ENCODE measurements around the gene ZNF236.

Gene ZNF236

DNA sequence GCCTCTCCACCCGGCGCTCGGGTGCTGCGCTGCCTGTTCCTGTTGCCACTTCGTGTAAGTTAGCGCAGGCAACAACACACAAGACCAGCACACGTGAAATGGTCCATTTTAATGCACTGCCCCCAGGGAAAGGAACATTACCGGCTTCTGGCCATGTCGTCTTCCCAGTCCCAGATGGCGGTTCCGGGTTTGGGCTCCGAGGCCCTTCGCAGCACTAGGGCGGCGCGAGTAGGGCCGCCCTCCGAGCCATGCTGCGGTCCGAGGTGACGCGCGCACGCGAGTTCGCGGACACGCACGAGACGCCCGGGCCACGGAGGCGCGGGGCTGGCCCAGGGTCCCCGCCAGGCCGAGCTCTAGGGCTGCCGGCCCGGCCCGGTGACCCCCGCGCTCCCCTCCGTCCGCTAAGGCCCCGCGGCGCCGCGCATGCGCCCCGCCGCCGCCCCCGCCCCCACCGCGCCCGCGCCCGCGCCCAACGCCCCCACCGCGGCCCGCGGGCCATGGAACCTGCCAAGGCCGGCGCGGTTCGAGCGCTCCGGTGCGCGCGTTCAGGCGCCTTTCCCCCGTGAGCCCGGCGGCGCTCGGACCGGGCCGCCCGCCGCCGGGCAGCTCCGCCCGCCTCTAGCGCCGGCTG lies 367 bp upstream of the ZNF236 start:
- DNase-seq, result no peak

DNA sequence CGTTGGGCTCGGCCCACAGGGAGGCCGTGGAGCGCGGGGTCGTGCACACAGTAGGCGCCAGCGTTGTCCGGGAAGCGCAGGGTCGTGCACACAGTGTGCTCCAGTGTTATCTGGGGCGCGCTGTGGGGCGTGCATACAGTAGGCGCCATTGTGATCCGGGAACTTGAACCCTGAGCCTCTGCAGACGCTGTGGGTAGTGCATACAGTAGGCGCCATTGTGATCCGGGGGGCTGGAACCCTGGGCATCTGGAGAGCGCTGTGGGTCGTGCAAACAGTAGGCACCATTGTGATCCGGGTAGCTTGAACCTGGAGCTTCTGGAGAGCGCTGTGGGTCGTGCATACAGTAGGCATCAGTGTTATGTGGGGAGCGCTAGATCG lies 793 bp downstream of the ZNF236 start:
- DNase-seq, result no peak

GRCh38 chr18:76823587-76824011 lies 1.2 kb downstream of the ZNF236 start:
- DNase-seq, result no peak

DNA sequence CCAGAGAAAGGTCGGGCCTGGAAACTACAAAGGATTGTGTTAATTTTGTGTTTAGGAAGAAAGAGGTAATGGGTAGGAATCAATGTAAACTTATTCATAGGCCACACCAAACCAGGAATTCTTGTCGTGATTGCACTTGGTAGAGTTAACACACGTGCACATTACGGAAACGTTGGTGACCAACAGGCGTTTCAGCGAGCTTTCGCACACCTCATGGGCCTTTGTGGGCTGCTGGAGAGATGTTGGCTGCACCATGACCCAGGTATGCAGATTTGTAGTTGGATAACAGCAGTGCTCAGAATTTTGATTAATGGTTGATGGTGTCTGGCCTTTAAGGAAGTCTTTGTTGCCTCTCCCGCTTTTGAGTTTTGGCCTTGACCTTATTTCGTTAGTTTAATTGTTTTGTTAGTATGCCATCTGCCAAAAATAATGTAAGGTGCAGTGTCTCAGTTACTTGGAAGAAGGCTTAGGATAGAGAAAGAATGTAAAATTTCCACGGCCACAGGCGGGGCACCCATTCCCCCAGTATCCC lies 1.9 kb downstream of the ZNF236 start:
- DNase-seq, result no peak

- DNase-seq, result no peak
These were observed 2.4 kb downstream of the ZNF236 start for GRCh38 chr18:76824754-76825153.

DNA sequence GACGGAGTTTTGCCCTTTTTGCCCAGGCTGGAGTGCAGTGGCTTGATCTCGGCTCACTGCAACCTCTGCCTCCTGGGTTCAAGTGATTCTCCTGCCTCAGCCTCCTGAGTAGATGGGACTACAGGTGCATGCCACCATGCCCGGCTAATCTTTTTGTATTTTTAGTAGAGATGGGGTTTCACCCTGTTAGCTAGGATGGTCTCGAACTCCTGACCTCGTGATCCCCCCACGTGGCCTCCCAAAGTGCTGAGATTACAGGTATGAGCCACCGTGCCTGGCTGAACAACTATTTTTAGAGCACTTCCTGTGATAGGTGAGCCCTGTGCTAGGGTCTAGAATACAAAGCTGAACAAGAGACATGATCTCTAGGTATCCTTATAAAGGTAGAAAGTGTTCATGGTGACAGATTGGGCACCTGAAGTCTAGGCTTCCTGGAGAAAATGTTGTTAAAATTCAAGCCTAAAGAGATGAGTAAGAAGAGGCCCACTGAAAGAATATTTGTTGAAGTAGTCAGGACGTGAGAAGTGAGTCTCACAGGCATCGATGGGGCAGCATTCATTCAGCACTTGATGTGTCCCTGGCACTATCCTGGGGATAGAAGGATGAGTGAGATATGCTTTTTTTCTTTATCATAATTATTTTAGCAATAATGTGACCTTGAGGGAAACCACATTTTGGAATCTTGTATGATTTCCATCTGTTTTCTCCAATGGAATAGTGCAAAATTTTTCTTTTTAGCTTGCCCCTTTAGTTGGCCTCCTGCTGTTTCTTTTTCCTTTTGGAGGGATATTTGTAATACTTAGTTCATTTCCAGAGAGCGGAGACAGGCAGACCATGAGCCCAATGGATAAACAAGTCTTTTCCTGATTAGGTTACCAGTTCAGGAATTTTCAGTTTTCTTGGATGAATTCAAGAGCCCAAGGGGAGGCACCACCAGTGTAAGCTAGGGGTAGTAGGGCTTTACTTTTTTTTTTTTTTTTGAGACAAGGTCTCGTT lies 5.1 kb downstream of the ZNF236 start:
- DNase-seq, result no peak

DNA sequence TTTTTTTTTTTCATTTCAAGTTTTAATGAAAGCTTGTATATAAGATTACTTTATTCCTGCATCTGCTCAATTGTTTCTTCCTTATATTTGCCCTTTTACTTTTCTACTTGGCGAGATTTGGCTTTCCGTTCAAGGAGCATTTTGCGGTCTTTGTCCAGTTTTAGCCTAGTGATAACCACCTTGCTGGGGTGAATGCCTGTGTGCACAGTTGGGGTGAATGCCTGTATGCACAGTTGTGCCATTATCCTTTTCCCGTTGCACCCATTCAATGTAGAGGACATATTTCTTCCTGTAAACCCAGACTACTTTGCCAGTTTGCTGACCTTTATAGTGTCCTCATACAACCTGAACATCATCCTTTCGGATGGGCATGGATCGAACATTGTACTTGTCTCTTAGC lies 12.0 kb downstream of the ZNF236 start:
- no peak for DNase-seq

- DNase-seq, result no peak
These were observed 13.0 kb downstream of the ZNF236 start for GRCh38 chr18:76835380-76835779.

DNA sequence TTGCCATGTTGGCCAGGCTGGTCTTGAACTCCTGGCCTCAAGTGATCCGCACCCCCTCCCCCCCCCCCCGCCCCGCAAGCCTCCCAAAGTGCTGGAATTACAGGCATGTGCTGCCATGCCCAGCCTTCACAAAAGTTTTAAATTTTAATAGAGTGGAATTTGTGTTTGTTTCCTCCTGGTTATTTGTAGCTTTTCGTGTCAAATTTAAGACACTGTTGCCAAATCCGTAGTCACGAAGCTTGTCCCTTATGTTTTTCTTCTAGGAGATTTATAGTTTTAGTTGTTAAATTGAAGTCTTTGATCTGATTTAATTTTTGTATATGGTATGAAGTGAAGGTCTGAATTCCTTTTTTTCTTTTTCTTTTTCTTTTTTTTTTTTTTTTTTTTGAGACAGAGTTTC lies 14.7 kb downstream of the ZNF236 start:
- DNase-seq, result no peak

DNA sequence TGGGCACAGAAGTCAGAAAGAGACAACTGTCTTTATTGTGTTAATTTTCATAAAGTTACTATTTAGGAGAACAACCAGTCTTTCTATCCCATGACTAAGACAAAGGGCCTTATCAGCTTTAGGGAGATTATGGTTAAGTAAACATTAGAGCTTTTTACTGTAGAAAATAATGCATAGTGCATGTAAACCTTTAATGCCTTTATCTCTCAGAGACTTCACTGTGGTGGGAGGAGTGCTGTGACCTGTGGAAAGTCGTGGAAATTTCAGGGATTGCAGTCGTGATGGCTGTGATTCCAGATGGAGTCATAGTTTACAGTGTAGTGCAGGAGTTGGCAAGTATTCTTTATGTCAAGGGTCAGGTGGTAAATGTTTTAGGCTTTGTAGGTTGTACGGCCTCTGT lies 15.8 kb downstream of the ZNF236 start:
- DNase-seq, result peak; percentile 3

DNA sequence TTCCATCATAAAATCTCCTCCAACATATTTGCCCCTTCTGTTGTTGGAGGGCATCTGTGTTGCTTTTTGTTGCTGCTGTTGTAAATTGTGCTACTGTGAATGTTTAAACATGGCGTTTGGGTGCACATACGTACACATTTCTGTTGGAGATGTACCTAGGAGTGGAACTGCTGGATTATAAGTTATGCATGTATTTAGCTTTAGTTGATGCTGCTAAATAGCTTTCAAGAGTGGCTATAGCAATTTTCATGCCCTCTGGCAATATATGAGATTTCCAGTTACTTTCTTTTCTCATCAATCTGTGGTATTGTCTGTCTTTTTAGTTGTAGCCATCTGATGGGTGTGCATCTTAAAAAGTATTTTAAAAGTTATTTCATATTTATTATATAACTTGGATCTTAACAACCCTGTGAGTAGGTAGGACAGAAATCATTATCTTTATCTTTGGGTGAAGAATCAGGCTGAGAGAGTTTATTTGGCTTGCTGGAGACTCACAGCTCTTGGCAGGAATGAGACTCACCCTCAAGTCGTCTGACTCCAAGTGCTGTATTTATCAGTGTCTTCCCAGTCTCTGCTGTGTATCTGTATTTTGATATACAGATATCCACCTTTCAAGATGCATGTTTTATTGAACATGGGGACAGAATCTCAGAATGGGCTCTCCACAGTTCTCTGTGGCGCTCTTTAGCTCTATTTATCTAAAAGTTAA lies 16.9 kb downstream of the ZNF236 start:
- DNase-seq, result no peak

DNA sequence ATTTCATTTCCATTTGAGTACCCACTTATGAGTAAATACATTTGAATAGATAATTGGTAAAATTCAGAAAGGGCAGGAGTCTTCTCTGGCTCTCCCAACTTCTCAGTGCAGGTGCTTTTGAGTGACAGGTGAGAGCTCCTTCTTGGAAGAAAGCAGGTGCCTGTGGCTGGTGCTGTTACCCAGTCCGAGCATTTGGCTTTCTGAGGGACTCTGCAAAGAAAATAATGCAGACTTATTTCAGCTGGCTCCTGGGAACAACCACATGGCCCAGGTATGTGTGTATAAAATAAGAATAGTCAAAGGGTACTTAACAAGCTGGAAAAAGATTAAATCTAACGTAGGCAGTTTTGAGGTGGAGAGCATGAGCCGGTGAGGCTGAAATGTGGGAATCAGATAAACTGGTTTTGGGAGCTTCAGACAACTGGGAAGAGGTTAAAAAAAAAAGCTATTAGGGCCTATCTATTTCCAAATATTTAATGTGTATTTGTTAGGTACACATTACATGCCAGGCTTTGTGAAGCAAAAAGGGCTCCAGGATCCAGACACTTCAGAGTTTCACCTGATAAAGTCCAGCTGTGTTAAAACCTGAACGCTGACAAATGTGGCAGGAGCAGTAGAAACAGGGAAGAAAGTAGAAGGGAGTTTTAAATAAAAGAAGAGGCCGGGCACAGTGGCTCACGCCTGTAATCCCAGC lies 20.6 kb downstream of the ZNF236 start:
- DNase-seq, result no peak

GRCh38 chr18:76844144-76844543 lies 21.8 kb downstream of the ZNF236 start:
- DNase-seq, result no peak

DNA sequence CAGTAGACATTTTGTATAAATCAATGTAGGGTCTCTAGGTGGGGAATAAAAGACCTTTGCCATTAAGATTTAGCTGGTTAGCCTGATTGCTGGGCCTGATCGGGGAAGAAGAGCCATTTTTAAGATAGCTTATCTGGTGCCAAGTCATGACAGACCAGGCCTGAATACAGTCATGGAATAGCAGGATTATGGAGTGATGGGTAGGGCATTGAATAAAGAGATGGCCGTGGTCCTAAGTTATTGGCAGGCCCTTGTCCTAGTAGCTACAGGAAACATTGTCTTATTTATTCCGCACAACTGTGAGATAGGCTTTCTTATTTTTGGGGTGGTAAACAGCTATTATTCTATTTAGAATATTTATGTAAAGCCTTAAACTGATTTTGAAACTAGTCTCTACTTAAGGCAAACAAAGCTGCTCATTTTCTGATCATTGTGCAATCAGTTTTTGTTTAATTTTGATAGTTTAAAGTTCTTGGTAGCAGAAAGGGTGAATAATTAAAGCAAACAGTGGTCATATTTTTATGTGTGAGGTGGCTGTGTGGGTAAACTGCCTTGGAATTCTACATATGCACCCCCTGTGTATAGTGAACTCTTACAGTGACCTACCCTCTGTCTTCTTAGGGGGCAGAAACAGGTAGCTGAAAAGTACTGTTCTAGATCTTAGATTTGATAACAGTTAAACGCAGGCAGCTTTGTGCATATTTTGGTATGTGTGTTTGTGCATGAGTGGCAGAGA lies 22.6 kb downstream of the ZNF236 start:
- DNase-seq, result no peak

GRCh38 chr18:76846217-76846616 lies 23.9 kb downstream of the ZNF236 start:
- no peak for DNase-seq

- no peak for DNase-seq
These were observed 25.6 kb downstream of the ZNF236 start for GRCh38 chr18:76847916-76848315.

DNA sequence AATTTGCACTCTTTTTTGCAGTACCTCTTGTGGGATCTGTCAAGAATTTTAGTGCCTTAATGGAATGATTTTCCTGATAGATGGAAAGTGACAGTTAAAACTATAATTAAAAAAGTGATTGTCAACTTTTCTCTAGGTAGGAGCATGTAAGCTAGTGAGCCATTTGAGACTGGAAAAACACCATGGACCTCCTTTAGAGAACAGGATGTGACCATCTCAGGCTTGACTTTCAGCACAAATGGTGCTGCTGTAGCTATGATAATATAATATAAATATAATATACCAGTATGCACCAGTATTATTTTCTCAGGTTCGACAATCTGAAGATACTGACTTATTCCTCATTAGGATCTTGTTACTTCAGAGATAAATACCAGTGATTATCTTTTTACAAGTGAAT lies 27.8 kb downstream of the ZNF236 start:
- DNase-seq, result no peak

DNA sequence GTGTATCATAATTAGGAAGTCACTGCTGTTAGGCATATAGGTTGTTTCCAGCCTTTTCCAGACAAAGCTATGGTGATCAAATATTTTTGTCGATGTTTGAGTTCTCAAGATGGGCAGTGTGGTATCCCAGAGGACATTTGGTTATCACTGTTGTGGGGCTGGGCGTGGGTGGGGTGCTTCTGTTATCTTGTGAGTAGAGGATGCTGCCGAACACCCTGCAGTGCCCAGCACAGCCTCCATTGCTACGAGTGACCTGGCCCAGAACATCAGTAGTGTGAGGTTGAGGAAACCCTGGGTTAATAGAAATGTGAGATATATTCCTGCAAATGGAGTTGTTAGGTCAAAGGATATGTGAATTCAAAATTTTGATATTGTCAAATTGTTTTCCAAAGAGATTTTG lies 33.2 kb downstream of the ZNF236 start:
- DNase-seq, result no peak

GRCh38 chr18:76857476-76857875 lies 35.1 kb downstream of the ZNF236 start:
- DNase-seq, result no peak

DNA sequence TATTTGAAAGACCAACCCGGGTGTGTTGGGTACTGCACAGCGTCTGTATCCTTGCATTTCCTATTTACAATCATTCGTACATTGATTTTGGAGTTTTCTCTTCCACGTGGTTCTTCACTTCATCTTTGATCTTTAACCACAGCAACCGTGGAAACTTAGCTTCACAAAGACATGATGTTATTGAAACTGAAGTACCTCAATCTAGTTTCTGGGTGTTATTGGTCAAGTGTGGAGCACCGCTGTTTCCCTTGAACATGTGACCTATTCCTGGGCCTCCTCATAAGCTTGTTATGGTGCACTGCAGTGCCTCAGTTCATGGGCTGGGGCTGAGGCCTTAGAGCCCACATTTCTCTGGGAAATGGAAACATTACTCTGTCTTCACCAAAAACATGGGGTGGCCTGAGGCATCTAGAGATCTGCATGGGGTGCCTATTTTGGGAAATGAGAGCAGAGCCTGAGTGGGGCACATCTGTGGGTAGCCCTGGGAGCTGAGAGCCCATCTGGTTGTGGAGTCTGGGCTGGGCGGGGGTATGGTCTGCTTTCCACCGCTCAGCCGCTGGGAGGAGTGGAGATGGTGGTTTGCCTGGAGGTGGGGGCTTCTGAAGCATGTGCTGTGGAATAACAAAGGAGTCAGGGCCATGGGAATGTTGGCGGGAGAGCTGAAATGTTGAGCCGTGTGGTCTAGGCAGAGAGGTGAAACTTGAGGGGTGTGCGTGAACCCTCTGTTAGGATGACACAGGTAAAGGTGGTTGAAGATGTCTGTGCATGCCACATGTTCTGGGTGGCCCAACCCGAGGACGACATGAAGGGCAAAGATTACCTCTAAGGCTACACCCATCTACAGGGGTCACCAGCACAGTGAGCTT lies 37.4 kb downstream of the ZNF236 start:
- DNase-seq, result no peak

GRCh38 chr18:76860411-76860810 lies 38.1 kb downstream of the ZNF236 start:
- DNase-seq, result no peak
